IMR-90 (cell line): ENCODE data around the gene PCDHGA10. TPM values are rescaled to one million over a fixed set of nuclear protein-coding genes. Genes with fewer than 3 reads are reported as not detected.

ENCODE experiments used
- ATAC-seq: fragments of 200-7000 bp; cut with Tn5 transposase; 2 replicates; pipeline ENCODE4 v1.9.1; 2020; ENCODE audit warnings: low read depth, mild to moderate bottlenecking, moderate library complexity
- BruUV-seq: library from RNA; stranded (reverse); fragments of 400-500 nt; replicated peaks from 2 replicates; lab custom pipeline; 2021; lab: Mats Ljungman, UMichigan
- CTCF ChIA-PET: fragments of 300-600 bp; formaldehyde crosslinking; extraction: SDS; loops from one replicate; lab custom pipeline; 2021; ENCODE audit warnings: antibody characterized with exemption; lab: Yijun Ruan, JAX
- POLR2A ChIA-PET: fragments of 300-600 bp; sonication (Branson Sonifier 250); formaldehyde crosslinking; loops from one replicate; lab custom pipeline; 2022; ENCODE audit warnings: antibody characterized with exemption; ENCODE audit not compliant: unreplicated experiment; lab: Charles Lee
- DNase-seq: peaks from one replicate; pipeline ENCODE4 v3.0.0; 2013
- H2AFZ ChIP-seq: replicated peaks from 2 replicates; pipeline ENCODE3; 2013; ENCODE audit warnings: low read length, mild to moderate bottlenecking; ENCODE audit not compliant: poor library complexity
- H2AK5ac ChIP-seq: 2 replicates; pipeline ENCODE4 v1.6.1; 2013; ENCODE audit warnings: low read depth, low read length, inconsistent platforms
- H2AK9ac ChIP-seq: replicated peaks from 2 replicates; pipeline ENCODE3; 2013; ENCODE audit warnings: mild to moderate bottlenecking, low read depth, low read length, moderate library complexity; ENCODE audit not compliant: poor library complexity
- H2BK120ac ChIP-seq: 2 replicates; pipeline ENCODE4 v1.6.1; 2013; ENCODE audit warnings: low read depth, low read length, inconsistent platforms
- H2BK15ac ChIP-seq: 3 replicates; pipeline ENCODE4 v1.6.1; 2013; ENCODE audit warnings: low read depth, low read length, inconsistent platforms
- H2BK20ac ChIP-seq: 2 replicates; pipeline ENCODE4 v1.6.1; 2013; ENCODE audit warnings: low read depth, mild to moderate bottlenecking, inconsistent platforms, low read length, moderate library complexity
- H2BK5ac ChIP-seq: 2 replicates; pipeline ENCODE4 v1.6.1; 2013; ENCODE audit warnings: mild to moderate bottlenecking, low read depth, low read length, inconsistent platforms; ENCODE audit not compliant: poor library complexity, severe bottlenecking
- H3K14ac ChIP-seq: replicated peaks from 2 replicates; pipeline ENCODE4 v1.6.1; 2013; ENCODE audit warnings: low read depth, low read length, inconsistent platforms
- H3K18ac ChIP-seq: 2 replicates; pipeline ENCODE4 v1.6.1; 2013; ENCODE audit warnings: low read depth, low read length, control low read depth
- H3K23ac ChIP-seq: 2 replicates; pipeline ENCODE4 v1.6.1; 2013; ENCODE audit warnings: low read depth, low read length, inconsistent platforms
- H3K27ac ChIP-seq: 2 replicates; pipeline ENCODE4 v1.5.1; 2013; ENCODE audit warnings: mild to moderate bottlenecking, control low read depth, low read length; ENCODE audit not compliant: insufficient read depth
- H3K27me3 ChIP-seq: 2 replicates; pipeline ENCODE4 v1.6.1; 2013; ENCODE audit warnings: low read length; ENCODE audit not compliant: control insufficient read depth, insufficient read depth
- H3K36me3 ChIP-seq: 2 replicates; pipeline ENCODE4 v1.6.1; 2013; ENCODE audit warnings: low read length, mixed read lengths; ENCODE audit not compliant: control insufficient read depth, insufficient read depth
- H3K4ac ChIP-seq: 2 replicates; pipeline ENCODE4 v1.6.1; 2013; ENCODE audit warnings: low read depth, low read length, inconsistent platforms
- H3K4me1 ChIP-seq: 2 replicates; pipeline ENCODE4 v1.6.1; 2013; ENCODE audit warnings: low read length, mixed read lengths; ENCODE audit not compliant: control insufficient read depth, insufficient read depth
- H3K4me2 ChIP-seq: 2 replicates; pipeline ENCODE4 v1.6.1; 2013; ENCODE audit warnings: low read depth, mild to moderate bottlenecking, control low read depth, low read length, moderate library complexity
- H3K4me3 ChIP-seq: 2 replicates; pipeline ENCODE4 v1.5.1; 2013; ENCODE audit warnings: low read depth, mild to moderate bottlenecking, control low read depth, low read length, moderate library complexity; ENCODE audit not compliant: insufficient read depth
- H3K56ac ChIP-seq: 2 replicates; pipeline ENCODE4 v1.6.1; 2013; ENCODE audit warnings: low read length, inconsistent platforms; ENCODE audit not compliant: insufficient read depth; ENCODE audit errors: extremely low read depth
- H3K79me1 ChIP-seq, 2 experiments: 2 replicates each; pipeline ENCODE4 v1.6.1; 2013; ENCODE audit warnings: low read length in 2 of 2, inconsistent platforms in 1 of 2, low read depth in 1 of 2
- H3K9ac ChIP-seq: 2 replicates; pipeline ENCODE4 v1.6.1; 2013; ENCODE audit warnings: low read depth, low read length, control low read depth
- H3K9me1 ChIP-seq: 2 replicates; pipeline ENCODE4 v1.6.1; 2013; ENCODE audit warnings: low read length, inconsistent platforms; ENCODE audit not compliant: insufficient read depth
- H3K9me3 ChIP-seq: 2 replicates; pipeline ENCODE4 v1.6.1; 2013; ENCODE audit warnings: low read length; ENCODE audit not compliant: control insufficient read depth, insufficient read depth
- H4K20me1 ChIP-seq: 2 replicates; pipeline ENCODE4 v1.6.1; 2013; ENCODE audit warnings: low read length, inconsistent platforms; ENCODE audit not compliant: insufficient read depth
- H4K5ac ChIP-seq: 2 replicates; pipeline ENCODE4 v1.6.1; 2013; ENCODE audit warnings: mild to moderate bottlenecking, low read depth, low read length, control low read depth
- H4K8ac ChIP-seq, 2 experiments: 2 replicates each; pipeline ENCODE4 v1.6.1; 2013; ENCODE audit warnings: low read depth in 2 of 2, low read length in 2 of 2, control low read depth in 1 of 2, inconsistent platforms in 1 of 2
- H4K91ac ChIP-seq: 2 replicates; pipeline ENCODE4 v1.6.1; 2013; ENCODE audit warnings: low read depth, low read length, inconsistent platforms; ENCODE audit not compliant: insufficient read depth
- BHLHE40 ChIP-seq: fragments of 150-350 bp; IDR thresholded peaks from 2 replicates; pipeline ENCODE4 v1.6.1; 2016; ENCODE audit warnings: mild to moderate bottlenecking, low read depth, low read length
- CEBPB ChIP-seq: IDR thresholded peaks from 2 replicates; pipeline ENCODE4 v1.6.1; 2012; ENCODE audit warnings: low read depth, low read length, improper control_type of control experiment
- CHD1 ChIP-seq: IDR thresholded peaks from 2 replicates; pipeline ENCODE4 v1.6.1; 2012; ENCODE audit warnings: low read depth, low read length, improper control_type of control experiment
- ELK1 ChIP-seq: fragments of 150-350 bp; IDR thresholded peaks from 2 replicates; pipeline ENCODE4 v1.6.1; 2016; ENCODE audit warnings: low read depth, mild to moderate bottlenecking, low read length, moderate library complexity, borderline replicate concordance
- FOS ChIP-seq: fragments of 150-350 bp; IDR thresholded peaks from 2 replicates; pipeline ENCODE4 v1.6.1; 2016; ENCODE audit warnings: low read depth, low read length
- MAFK ChIP-seq: IDR thresholded peaks from 2 replicates; pipeline ENCODE4 v1.6.1; 2012; ENCODE audit warnings: low read depth, low read length, improper control_type of control experiment
- MXI1 ChIP-seq: IDR thresholded peaks from 2 replicates; pipeline ENCODE4 v1.6.1; 2012; ENCODE audit warnings: low read depth, mild to moderate bottlenecking, low read length, moderate library complexity, borderline replicate concordance
- NFE2L2 ChIP-seq: fragments of 150-350 bp; IDR thresholded peaks from 2 replicates; pipeline ENCODE4 v1.6.1; 2016; ENCODE audit warnings: low read depth, mild to moderate bottlenecking, low read length
- POLR2A ChIP-seq: IDR thresholded peaks from 2 replicates; pipeline ENCODE4 v1.6.1; 2012; ENCODE audit warnings: mild to moderate bottlenecking, low read depth, low read length
- RCOR1 ChIP-seq: IDR thresholded peaks from 2 replicates; pipeline ENCODE4 v1.6.1; 2012; ENCODE audit warnings: mild to moderate bottlenecking, low read length, improper control_type of control experiment; ENCODE audit not compliant: insufficient replicate concordance
- RFX5 ChIP-seq: IDR thresholded peaks from 2 replicates; pipeline ENCODE4 v1.8.0; 2012; ENCODE audit warnings: low read depth, mild to moderate bottlenecking, low read length, moderate library complexity
- SMC3 ChIP-seq: fragments of 150-350 bp; IDR thresholded peaks from 2 replicates; pipeline ENCODE4 v1.6.1; 2016; ENCODE audit warnings: low read depth, mild to moderate bottlenecking, antibody characterized with exemption, low read length, moderate library complexity
- WGBS, 2 experiments: methylation state at CpG; one replicate each; pipeline versions ENCODE4 v1.1.5 to v1.1.7; 2013; ENCODE audit warnings: missing lambda C conversion rate in 2 of 2; ENCODE audit not compliant: insufficient read length in 1 of 2; ENCODE audit errors: extremely low coverage in 2 of 2; 5-methylcytosine and 5-hydroxymethylcytosine counted together
- dilution Hi-C: fragments of 300-500 bp; cut with HindIII; formaldehyde crosslinking; loops from one replicate; pipeline ENCODE4 v1.14.3; 2018; ENCODE audit warnings: low sequenced_read_pairs; ENCODE audit not compliant: unreplicated experiment
- in situ Hi-C: fragments of 300-500 bp; cut with MboI; formaldehyde crosslinking; loops from 3 replicates; pipeline ENCODE4 v1.14.3; 2019; ENCODE audit warnings: low sequenced_read_pairs, inconsistent platforms, mixed read lengths
- intact Hi-C: fragments of 100-400 bp; cut with micrococcal nuclease; formaldehyde crosslinking; loops from 2 replicates; pipeline ENCODE4 v1.10.0; 2022
- polyA plus RNA-seq, 3 experiments: library from polyadenylated mRNA; depleted of rRNA; stranded (reverse); fragments of >200 nt; gene quantifications; 2 replicates each; pipeline ENCODE4 v1.2.3, GENCODE V29; 2012; ENCODE audit warnings: low replicate concordance in 1 of 3
- total RNA-seq: library from RNA; depleted of rRNA; stranded (reverse); fragments of >200 nt; gene quantifications from 2 replicates; pipeline ENCODE4 v1.2.3, GENCODE V29; 2012
- TF ChIP-seq, protein P1 (sequence below): fragments of 150-350 bp; IDR thresholded peaks from 2 replicates; pipeline ENCODE4 v1.6.1; 2017; ENCODE audit warnings: mild to moderate bottlenecking, antibody characterized with exemption, low read length, low read depth
- TF ChIP-seq, protein P2 (sequence below): conservative IDR thresholded peaks from 2 replicates; pipeline ENCODE4 v1.5.1; 2012; ENCODE audit warnings: mild to moderate bottlenecking, low read depth, low read length, improper control_type of control experiment

Gene PCDHGA10
- total and polyA plus RNA-seq, 2 of the 4 experiments (the other 2 are of a cell fraction), result 3.4 to 6.6 TPM

DNA sequence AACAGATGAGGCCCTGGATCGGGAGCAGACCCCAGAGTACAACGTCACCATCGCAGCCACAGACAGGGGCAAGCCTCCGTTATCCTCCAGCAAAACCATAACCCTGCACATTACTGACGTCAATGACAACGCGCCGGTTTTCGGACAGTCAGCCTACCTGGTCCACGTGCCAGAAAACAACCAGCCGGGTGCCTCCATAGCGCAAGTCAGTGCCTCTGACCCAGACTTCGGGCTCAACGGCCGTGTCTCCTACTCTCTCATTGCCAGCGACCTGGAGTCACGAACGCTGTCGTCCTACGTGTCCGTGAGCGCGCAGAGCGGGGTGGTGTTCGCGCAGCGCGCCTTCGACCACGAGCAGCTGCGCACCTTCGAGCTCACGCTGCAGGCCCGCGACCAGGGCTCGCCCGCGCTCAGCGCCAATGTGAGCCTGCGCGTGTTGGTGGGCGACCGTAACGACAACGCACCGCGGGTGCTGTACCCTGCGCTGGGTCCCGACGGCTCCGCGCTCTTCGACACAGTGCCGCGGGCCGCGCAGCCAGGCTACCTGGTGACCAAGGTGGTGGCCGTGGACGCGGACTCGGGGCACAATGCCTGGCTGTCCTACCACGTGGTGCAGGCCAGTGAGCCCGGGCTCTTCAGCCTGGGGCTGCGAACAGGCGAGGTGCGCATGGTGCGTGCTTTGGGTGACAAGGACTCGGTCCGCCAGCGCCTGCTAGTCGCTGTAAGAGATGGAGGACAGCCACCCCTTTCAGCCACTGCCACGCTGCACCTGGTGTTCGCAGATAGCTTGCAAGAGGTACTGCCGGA is 6.5 kb downstream of the PCDHGA10 start:
- no peak for TF ChIP-seq NFE2L2
- TF ChIP-seq, protein P1, sequence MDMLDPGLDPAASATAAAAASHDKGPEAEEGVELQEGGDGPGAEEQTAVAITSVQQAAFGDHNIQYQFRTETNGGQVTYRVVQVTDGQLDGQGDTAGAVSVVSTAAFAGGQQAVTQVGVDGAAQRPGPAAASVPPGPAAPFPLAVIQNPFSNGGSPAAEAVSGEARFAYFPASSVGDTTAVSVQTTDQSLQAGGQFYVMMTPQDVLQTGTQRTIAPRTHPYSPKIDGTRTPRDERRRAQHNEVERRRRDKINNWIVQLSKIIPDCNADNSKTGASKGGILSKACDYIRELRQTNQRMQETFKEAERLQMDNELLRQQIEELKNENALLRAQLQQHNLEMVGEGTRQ, result no peak
- no peak for TF ChIP-seq BHLHE40
- TF ChIP-seq CEBPB, result no peak
- TF ChIP-seq SMC3, result no peak
- no peak for TF ChIP-seq POLR2A
- no peak for TF ChIP-seq MAFK
- TF ChIP-seq, protein P2, sequence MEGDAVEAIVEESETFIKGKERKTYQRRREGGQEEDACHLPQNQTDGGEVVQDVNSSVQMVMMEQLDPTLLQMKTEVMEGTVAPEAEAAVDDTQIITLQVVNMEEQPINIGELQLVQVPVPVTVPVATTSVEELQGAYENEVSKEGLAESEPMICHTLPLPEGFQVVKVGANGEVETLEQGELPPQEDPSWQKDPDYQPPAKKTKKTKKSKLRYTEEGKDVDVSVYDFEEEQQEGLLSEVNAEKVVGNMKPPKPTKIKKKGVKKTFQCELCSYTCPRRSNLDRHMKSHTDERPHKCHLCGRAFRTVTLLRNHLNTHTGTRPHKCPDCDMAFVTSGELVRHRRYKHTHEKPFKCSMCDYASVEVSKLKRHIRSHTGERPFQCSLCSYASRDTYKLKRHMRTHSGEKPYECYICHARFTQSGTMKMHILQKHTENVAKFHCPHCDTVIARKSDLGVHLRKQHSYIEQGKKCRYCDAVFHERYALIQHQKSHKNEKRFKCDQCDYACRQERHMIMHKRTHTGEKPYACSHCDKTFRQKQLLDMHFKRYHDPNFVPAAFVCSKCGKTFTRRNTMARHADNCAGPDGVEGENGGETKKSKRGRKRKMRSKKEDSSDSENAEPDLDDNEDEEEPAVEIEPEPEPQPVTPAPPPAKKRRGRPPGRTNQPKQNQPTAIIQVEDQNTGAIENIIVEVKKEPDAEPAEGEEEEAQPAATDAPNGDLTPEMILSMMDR, result no peak
- no peak for TF ChIP-seq MXI1
- TF ChIP-seq CHD1, result no peak
- TF ChIP-seq ELK1, result no peak
- no peak for TF ChIP-seq RCOR1
- no peak for TF ChIP-seq RFX5
- no peak for TF ChIP-seq FOS
- Histone ChIP-seq H3K9me3 (peaks cover 53% of the 10 kb centered on the region), H3K27me3 (no peaks in the 10 kb centered on the region), H4K91ac (no peak overlapping the region), H3K4me3 (no peak overlapping the region), H3K27ac (no peak overlapping the region), H2BK20ac (no peak overlapping the region), H2BK120ac (no peak overlapping the region), H2AK9ac (no peak overlapping the region), H4K5ac (no peak overlapping the region), H3K18ac (no peak overlapping the region), H2BK15ac (no peak overlapping the region), H2AFZ (peak overlapping the region; percentile 25), H3K4me2 (no peak overlapping the region), H3K56ac (no peak overlapping the region), H3K14ac (no peak overlapping the region), H3K9me1 (no peaks in the 10 kb centered on the region), H2BK5ac (no peak overlapping the region), H3K9ac (no peak overlapping the region), H2AK5ac (no peak overlapping the region), H3K36me3 (peaks cover 29% of the 10 kb centered on the region), H3K79me1 (peaks cover 23 to 25% of the 10 kb centered on the region in 2 experiments), H4K8ac (no peak overlapping the region), H3K4ac (no peak overlapping the region), H3K4me1 (no peaks in the 10 kb centered on the region), H3K23ac (no peak overlapping the region), H4K20me1 (no peaks in the 10 kb centered on the region)
- ChIA-PET POLR2A (no interaction called here), CTCF (interaction anchor here (1.3 to 3.8 kb wide), 3 partner anchors 105 to 141 kb away, joined by 5 to 34 read pairs (median 19); no protein-coding TSS in a partner anchor)
- 50% methylated on average over 58 of the region's 74 CpGs; no CpG with 5 or more reads in 1 of the 2 experiments for WGBS, 2 experiments
- dilution Hi-C loops (no loop called here), in situ Hi-C loops (loop anchor here (5.0 kb wide), 1 partner anchor 143 kb away; no protein-coding TSS in a partner anchor), intact Hi-C loops (loop anchor here (5.0 kb wide), 1 partner anchor 58 kb away; the partner anchor contains the start of gene PCDHGC3)
- DNase-seq (no peak), ATAC-seq (no peak)
- BruUV-seq, result no TSS peak
